GM12878 (cell line): ENCODE data around the gene CALHM1. TPM values are rescaled to one million over a fixed set of nuclear protein-coding genes. Genes with fewer than 3 reads are reported as not detected.

Experiments
- ATAC-seq: fragments of 200-7000 bp; cut with Tn5 transposase; 3 replicates; pipeline ENCODE4 v1.9.1; 2020; ENCODE audit warnings: mild to moderate bottlenecking, moderate library complexity
- BruUV-seq: library from RNA; stranded (reverse); fragments of 400-500 nt; replicated peaks from 2 replicates; lab custom pipeline; 2021; lab: Mats Ljungman, UMichigan
- CTCF ChIA-PET: fragments of 300-600 bp; sonication (Branson Sonifier 250); formaldehyde crosslinking; extraction: SDS; loops from one replicate; lab custom pipeline; 2021; ENCODE audit warnings: inconsistent platforms; lab: Yijun Ruan, JAX
- POLR2A ChIA-PET: fragments of 350-600 bp; formaldehyde crosslinking; extraction: SDS; loops from one replicate; lab custom pipeline; 2021; ENCODE audit warnings: inconsistent platforms; lab: Charles Lee
- RAD21 ChIA-PET: fragments of 300-600 bp; sonication (Branson Sonifier 250); formaldehyde crosslinking; loops from one replicate; lab custom pipeline; 2023; ENCODE audit warnings: antibody characterized with exemption; ENCODE audit not compliant: unreplicated experiment; lab: Charles Lee
- SMC1A ChIA-PET: fragments of 300-600 bp; sonication (Branson Sonifier 250); formaldehyde crosslinking; loops from one replicate; lab custom pipeline; 2023; ENCODE audit not compliant: unreplicated experiment, uncharacterized antibody; lab: Charles Lee
- DNase-seq: peaks from one replicate; pipeline ENCODE4 v3.0.0-alpha.2; 2011; ENCODE audit warnings: low read depth, low spot score
- FAIRE-seq: peaks from 3 replicates; lab custom pipeline; 2011; peaks lifted over from hg19 to GRCh38; lab: Jason Lieb, UNC
- H2AFZ ChIP-seq: 2 replicates; pipeline ENCODE4 v1.6.0; 2011; ENCODE audit warnings: low read depth, low read length, control low read depth; ENCODE audit not compliant: control insufficient read depth
- H3K27ac ChIP-seq: 2 replicates; pipeline ENCODE4 v1.5.1; 2011; ENCODE audit warnings: control low read depth; ENCODE audit not compliant: control insufficient read depth, insufficient read depth
- H3K27me3 ChIP-seq, 2 experiments: replicated peaks in 1 of 2; 2 replicates each; pipeline versions ENCODE4 v1.6.0 to v1.6.1; 2011; ENCODE audit warnings: low read length in 1 of 2; ENCODE audit not compliant: control insufficient read depth in 2 of 2, insufficient read depth in 2 of 2
- H3K36me3 ChIP-seq, 2 experiments: 2 replicates each; pipeline ENCODE4 v1.5.1; 2011; ENCODE audit warnings: low read length in 1 of 2; ENCODE audit not compliant: control insufficient read depth in 2 of 2, insufficient read depth in 2 of 2
- H3K4me1 ChIP-seq: 2 replicates; pipeline ENCODE4 v1.6.1; 2011; ENCODE audit warnings: mild to moderate bottlenecking, low read length, moderate library complexity, mixed read lengths; ENCODE audit not compliant: control insufficient read depth, insufficient read depth
- H3K4me2 ChIP-seq: 2 replicates; pipeline ENCODE4 v1.6.0; 2011; ENCODE audit warnings: control low read depth; ENCODE audit not compliant: control insufficient read depth, insufficient read depth
- H3K4me3 ChIP-seq: fragments of 200-600 bp; sonication (generic); 2 replicates; pipeline ENCODE4 v1.5.1; 2016
- H3K79me2 ChIP-seq: 2 replicates; pipeline ENCODE4 v1.6.0; 2011; ENCODE audit warnings: low read length; ENCODE audit not compliant: control insufficient read depth, insufficient read depth
- H3K9ac ChIP-seq: 2 replicates; pipeline ENCODE4 v1.8.0; 2011; ENCODE audit warnings: low read length, control low read depth, mixed read lengths; ENCODE audit not compliant: control insufficient read depth, insufficient read depth
- H3K9me3 ChIP-seq: replicated peaks from 3 replicates; pipeline ENCODE4 v1.5.1; 2011; ENCODE audit warnings: mild to moderate bottlenecking, low read length; ENCODE audit not compliant: control insufficient read depth, insufficient read depth
- H4K20me1 ChIP-seq: 2 replicates; pipeline ENCODE4 v1.6.0; 2011; ENCODE audit not compliant: control insufficient read depth, insufficient read depth
- ATF7 ChIP-seq: fragments of 450-650 bp; IDR thresholded peaks from 2 replicates; pipeline ENCODE4 v1.6.1; 2016; ENCODE audit warnings: low read depth, mild to moderate bottlenecking
- CREB1 ChIP-seq: IDR thresholded peaks from 2 replicates; pipeline ENCODE4 v1.6.1; 2012; ENCODE audit warnings: low read depth, mild to moderate bottlenecking, inconsistent platforms
- JUND ChIP-seq: IDR thresholded peaks from 2 replicates; pipeline ENCODE4 v1.6.1; 2012; ENCODE audit warnings: low read depth, mild to moderate bottlenecking, low read length, improper control_type of control experiment, moderate library complexity
- MLLT1 ChIP-seq: fragments of 450-650 bp; IDR thresholded peaks from 2 replicates; pipeline ENCODE4 v1.6.1; 2016; ENCODE audit warnings: mild to moderate bottlenecking
- RUNX3 ChIP-seq: IDR thresholded peaks from 2 replicates; pipeline ENCODE4 v1.6.1; 2012; ENCODE audit warnings: low read length, inconsistent platforms
- ZBTB33 ChIP-seq: fragments of 450-650 bp; IDR thresholded peaks from 2 replicates; pipeline ENCODE4 v1.6.1; 2017; ENCODE audit warnings: mild to moderate bottlenecking
- WGBS: methylation state at CpG from one replicate; pipeline ENCODE4 v1.1.6; 2016; ENCODE audit warnings: low lambda C conversion rate; ENCODE audit not compliant: insufficient replicate concordance, insufficient coverage; ENCODE audit errors: missing lambda C conversion rate; 5-methylcytosine and 5-hydroxymethylcytosine counted together
- in situ Hi-C: fragments of 300-500 bp; cut with MboI; formaldehyde crosslinking; loops from 9 replicates; pipeline ENCODE4 v1.14.3; 2018; ENCODE audit warnings: mixed read lengths
- intact Hi-C: fragments of 100-400 bp; cut with micrococcal nuclease; formaldehyde crosslinking; loops from one replicate; pipeline ENCODE4 v1.14.2; 2022; ENCODE audit not compliant: unreplicated experiment
- polyA plus RNA-seq, 11 experiments: library from polyadenylated mRNA; depleted of rRNA in 4 of 11; unstranded in 6 of 11; stranded (reverse) in 5 of 11; fragments of >200 nt; fragmentation: Nextera tagmentation in 4 of 11; fragmentation: Illumina TruSeq in 1 of 11; extraction: Ambion mirVana in 4 of 11; extraction: Trizol in 1 of 11; gene quantifications; 1 replicate in 1 of 11; 2 replicates in 10 of 11; pipeline versions ENCODE4 v1.2.1 to v1.2.3, GENCODE V29; 2011 to 2016; ENCODE audit warnings: inconsistent platforms in 2 of 11, missing spikeins in 2 of 11, low read depth in 1 of 11
- total RNA-seq, 4 experiments: library from RNA; depleted of rRNA in 3 of 4; stranded (reverse); fragments of >200 nt in 3 of 4; fragmentation: Illumina TruSeq in 1 of 4; extraction: Trizol in 1 of 4; gene quantifications; 2 replicates each; pipeline versions ENCODE4 v1.2.1 to v1.2.3, GENCODE V29; 2013 to 2021

CALHM1 gene
- total and polyA plus RNA-seq, 10 of the 15 experiments (the other 5 are each of a cell fraction or from before 2014, with no cell fraction given), result 0.05 to 1.7 (median 0.17) TPM

GRCh38 chr10:103455235-103455634, 3.5 kb downstream of the CALHM1 start (continued):
- TF ChIP-seq ATF7 (no peak), JUND (no peak), RUNX3 (no peak)

- Histone ChIP-seq H2AFZ (peak overlapping the region; percentile 11; the same call in 1 of the 2 replicates), H3K4me2 (no peak overlapping the region), H3K9ac (no peak overlapping the region), H3K36me3 (peaks cover 2 to 3% of the 10 kb centered on the region in 2 experiments; a peak in 3 of 4 replicates), H3K4me1 (peaks cover 28% of the 10 kb centered on the region), H4K20me1 (no peaks in the 10 kb centered on the region), H3K9me3 (no peaks in the 10 kb centered on the region), H3K27ac (no peak overlapping the region), H3K79me2 (peaks cover 26% of the 10 kb centered on the region), H3K27me3 (no peaks in the 10 kb centered on the region), H3K4me3 (no peak overlapping the region)
- no TSS peak for BruUV-seq
- no peak for DNase-seq
- ChIA-PET SMC1A (interaction anchor here (1.1 to 9.6 kb wide), 6 partner anchors 9 to 37 kb away, joined by 3 to 124 read pairs (median 6); no protein-coding TSS in a partner anchor), RAD21 (interaction anchor here (0.6 to 7.1 kb wide), 4 partner anchors 13 to 539 kb away, joined by 3 to 73 read pairs (median 56); no protein-coding TSS in a partner anchor), POLR2A (interaction anchor here (1.0 to 9.5 kb wide), 3 partner anchors 8 to 22 kb away, joined by 5 to 144 read pairs (median 35); no protein-coding TSS in a partner anchor), CTCF (interaction anchor here (1.2 to 17.8 kb wide), 5 partner anchors 12 to 38 kb away, joined by 4 to 163 read pairs (median 27); partner anchors contain the start of gene CALHM3)
- no peak for FAIRE-seq
- in situ Hi-C loops (no loop called here), intact Hi-C loops (no loop called here)
- 87% methylated on average over 4 of the region's 4 CpGs for WGBS
- no peak for TF ChIP-seq CREB1
- TF ChIP-seq ZBTB33, result no peak
- no peak for TF ChIP-seq MLLT1
- no peak for ATAC-seq
Observed at GRCh38 chr10:103454026-103454425, 4.7 kb downstream of the CALHM1 start.
